Esophagus squamous epithelium (tissue), 4 donors: ENCODE results near the gene FAM9C.

Source experiments
- POLR2A ChIP-seq, 4 donors: fragments of 450-650 bp; IDR thresholded peaks; one replicate each; pipeline ENCODE4 v1.6.1; 2017; ENCODE audit warnings: antibody characterized with exemption in 4 of 4, mild to moderate bottlenecking in 4 of 4, moderate library complexity in 3 of 4
- TF ChIP-seq, protein P1 (sequence below), 6 experiments: fragments of 450-650 bp in 4 of 6; fragments of 200-600 bp in 2 of 6; sonication (generic) in 2 of 6; IDR thresholded peaks; one replicate each; pipeline ENCODE4 v1.5.1; 2016 to 2019; ENCODE audit warnings: antibody characterized with exemption in 6 of 6, mild to moderate bottlenecking in 4 of 6, moderate library complexity in 4 of 6

DNA sequence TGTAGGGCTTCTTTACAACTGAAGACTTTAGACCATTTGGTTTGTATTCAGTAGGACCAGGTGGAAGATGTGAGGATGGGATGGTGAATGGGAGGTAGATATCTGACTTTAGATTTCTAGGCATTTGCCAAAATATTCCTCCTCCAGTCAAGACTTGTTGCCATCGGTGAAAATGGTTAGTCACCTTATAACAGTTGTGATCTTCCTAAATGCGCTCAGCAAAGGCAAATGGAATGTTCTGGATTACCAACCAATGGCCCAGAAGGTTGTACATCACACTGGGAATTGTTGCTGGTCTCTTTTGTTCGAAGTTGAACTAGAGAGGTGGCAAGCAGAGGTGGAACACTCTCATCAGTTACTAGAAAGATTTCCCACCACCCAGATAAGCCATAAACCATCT, 35.6 kb downstream of the FAM9C start:
- TF ChIP-seq, protein P1, sequence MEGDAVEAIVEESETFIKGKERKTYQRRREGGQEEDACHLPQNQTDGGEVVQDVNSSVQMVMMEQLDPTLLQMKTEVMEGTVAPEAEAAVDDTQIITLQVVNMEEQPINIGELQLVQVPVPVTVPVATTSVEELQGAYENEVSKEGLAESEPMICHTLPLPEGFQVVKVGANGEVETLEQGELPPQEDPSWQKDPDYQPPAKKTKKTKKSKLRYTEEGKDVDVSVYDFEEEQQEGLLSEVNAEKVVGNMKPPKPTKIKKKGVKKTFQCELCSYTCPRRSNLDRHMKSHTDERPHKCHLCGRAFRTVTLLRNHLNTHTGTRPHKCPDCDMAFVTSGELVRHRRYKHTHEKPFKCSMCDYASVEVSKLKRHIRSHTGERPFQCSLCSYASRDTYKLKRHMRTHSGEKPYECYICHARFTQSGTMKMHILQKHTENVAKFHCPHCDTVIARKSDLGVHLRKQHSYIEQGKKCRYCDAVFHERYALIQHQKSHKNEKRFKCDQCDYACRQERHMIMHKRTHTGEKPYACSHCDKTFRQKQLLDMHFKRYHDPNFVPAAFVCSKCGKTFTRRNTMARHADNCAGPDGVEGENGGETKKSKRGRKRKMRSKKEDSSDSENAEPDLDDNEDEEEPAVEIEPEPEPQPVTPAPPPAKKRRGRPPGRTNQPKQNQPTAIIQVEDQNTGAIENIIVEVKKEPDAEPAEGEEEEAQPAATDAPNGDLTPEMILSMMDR (IDR thresholded peaks at IDR 0.05), result no peak
- TF ChIP-seq POLR2A (IDR thresholded peaks at IDR 0.05), result no peak
